Neural cell (in vitro differentiated cells): ENCODE data around the gene TRIM40. TPM values are rescaled to one million over a fixed set of nuclear protein-coding genes. Genes with fewer than 3 reads are reported as not detected.

ENCODE experiments used
- H2AFZ ChIP-seq: fragments of 200-600, 300-800 bp; sonication (generic), shearing (Covaris generic); 2 replicates; pipeline ENCODE4 v1.6.0; 2014; ENCODE audit warnings: low read depth, mild to moderate bottlenecking, antibody characterized with exemption, low read length, moderate library complexity
- H3F3A ChIP-seq: fragments of 200-600 bp; shearing (Covaris generic); 2 replicates; pipeline ENCODE4 v1.6.1; 2016; ENCODE audit warnings: mild to moderate bottlenecking, moderate library complexity, mixed read lengths, antibody characterized with exemption, low read length; ENCODE audit not compliant: insufficient read depth, poor library complexity, severe bottlenecking
- H3K27ac ChIP-seq: fragments of 200-600, 300-800 bp; sonication (generic), shearing (Covaris generic); 2 replicates; pipeline ENCODE4 v1.5.1; 2014; ENCODE audit warnings: mild to moderate bottlenecking, low read length, moderate library complexity
- H3K27me3 ChIP-seq: fragments of 300-800, 200-600 bp; sonication (generic), shearing (Covaris generic); 2 replicates; pipeline ENCODE4 v1.6.0; 2014; ENCODE audit warnings: mild to moderate bottlenecking, low read depth, low read length, moderate library complexity; ENCODE audit not compliant: insufficient read depth
- H3K36me3 ChIP-seq: fragments of 300-800, 200-600 bp; sonication (generic), shearing (Covaris generic); 2 replicates; pipeline ENCODE4 v1.5.1; 2014; ENCODE audit warnings: mild to moderate bottlenecking, antibody characterized with exemption, low read length, moderate library complexity; ENCODE audit not compliant: insufficient read depth
- H3K4me2 ChIP-seq: fragments of 300-800, 200-600 bp; sonication (generic), shearing (Covaris generic); 2 replicates; pipeline ENCODE4 v1.6.0; 2014; ENCODE audit warnings: mild to moderate bottlenecking, low read length
- H3K4me3 ChIP-seq: fragments of 300-800, 200-600 bp; sonication (generic), shearing (Covaris generic); 2 replicates; pipeline ENCODE4 v1.5.1; 2014; ENCODE audit warnings: mild to moderate bottlenecking, low read length, moderate library complexity
- H3K79me2 ChIP-seq: fragments of 200-600 bp; shearing (Covaris generic); replicated peaks from 2 replicates; pipeline ENCODE4 v1.6.0; 2014; ENCODE audit warnings: mild to moderate bottlenecking, low read length, moderate library complexity; ENCODE audit not compliant: insufficient read depth
- H3K9ac ChIP-seq: fragments of 300-800, 200-600 bp; sonication (generic), shearing (Covaris generic); 2 replicates; pipeline ENCODE4 v1.6.1; 2016; ENCODE audit warnings: mild to moderate bottlenecking, low read length, mixed read lengths
- H3K9me2 ChIP-seq: fragments of 200-600 bp; shearing (Covaris generic); 2 replicates; pipeline ENCODE4 v1.6.1; 2016; ENCODE audit warnings: mild to moderate bottlenecking, low read length, mixed read lengths; ENCODE audit not compliant: insufficient read depth
- H3K9me3 ChIP-seq: fragments of 200-600, 300-800 bp; sonication (generic), shearing (Covaris generic); 2 replicates; pipeline ENCODE4 v1.6.1; 2016; ENCODE audit warnings: mild to moderate bottlenecking, mixed run types, low read length, moderate library complexity, mixed read lengths
- H4K20me1 ChIP-seq: fragments of 200-600 bp; shearing (Covaris generic); 2 replicates; pipeline ENCODE4 v1.6.1; 2016; ENCODE audit warnings: mild to moderate bottlenecking, mixed run types; ENCODE audit not compliant: insufficient read depth
- CTCF ChIP-seq: fragments of 450-650 bp; IDR thresholded peaks from 2 replicates; pipeline ENCODE4 v1.5.1; 2014; ENCODE audit warnings: antibody characterized with exemption, mild to moderate bottlenecking, moderate library complexity; ENCODE audit not compliant: poor library complexity, severe bottlenecking
- EP300 ChIP-seq: fragments of 450-650 bp; conservative IDR thresholded peaks from 2 replicates; pipeline ENCODE4 v1.6.1; 2014; ENCODE audit warnings: antibody characterized with exemption, mild to moderate bottlenecking, moderate library complexity; ENCODE audit not compliant: poor library complexity, severe bottlenecking
- EZH2 ChIP-seq: fragments of 200-600, 300-800 bp; shearing (Covaris generic), sonication (generic); IDR thresholded peaks from 2 replicates; pipeline ENCODE4 v1.6.1; 2014; ENCODE audit warnings: antibody characterized with exemption, low read length, borderline replicate concordance, mild to moderate bottlenecking; ENCODE audit not compliant: insufficient read depth, poor library complexity, severe bottlenecking
- MXI1 ChIP-seq: fragments of 450-650 bp; conservative IDR thresholded peaks from 2 replicates; pipeline ENCODE4 v1.6.1; 2014; ENCODE audit warnings: antibody characterized with exemption, mild to moderate bottlenecking; ENCODE audit not compliant: poor library complexity, severe bottlenecking
- POLR2AphosphoS5 ChIP-seq: IDR thresholded peaks from 2 replicates; pipeline ENCODE4 v1.6.1; 2012
- RAD21 ChIP-seq: fragments of 450-650 bp; conservative IDR thresholded peaks from 2 replicates; pipeline ENCODE4 v1.6.1; 2014; ENCODE audit warnings: antibody characterized with exemption, mild to moderate bottlenecking, moderate library complexity
- REST ChIP-seq: IDR thresholded peaks from 2 replicates; pipeline ENCODE4 v1.6.1; 2012; ENCODE audit warnings: borderline replicate concordance
- SMC3 ChIP-seq: fragments of 450-650 bp; conservative IDR thresholded peaks from 2 replicates; pipeline ENCODE4 v1.6.1; 2014; ENCODE audit warnings: antibody characterized with exemption, mild to moderate bottlenecking, moderate library complexity; ENCODE audit not compliant: poor library complexity
- TAF1 ChIP-seq: IDR thresholded peaks from 2 replicates; pipeline ENCODE4 v1.6.1; 2012; ENCODE audit warnings: low read depth
- polyA minus RNA-seq: library from RNA; depleted of rRNA, polyadenylated mRNA; stranded (reverse); fragments of >200 nt; gene quantifications from 2 replicates; pipeline ENCODE4 v1.2.3, GENCODE V29; 2014
- polyA plus RNA-seq: library from polyadenylated mRNA; depleted of rRNA; stranded (reverse); fragments of >200 nt; gene quantifications from 2 replicates; pipeline ENCODE4 v1.2.3, GENCODE V29; 2014

TRIM40 gene
- polyA plus RNA-seq (not detected in 2 replicates), polyA minus RNA-seq (not detected in 2 replicates)

GRCh38 chr6:30135757-30136156 lies at the start of gene TRIM40:
TRIM40 (plus strand) TSS chr6:30136140; CDS start chr6:30137037, 897 bp downstream.
- TF ChIP-seq REST (no peak), EP300 (no peak), EZH2 (no peak), TAF1 (no peak), RAD21 (no peak), SMC3 (no peak), POLR2AphosphoS5 (no peak)
- Histone ChIP-seq H3K27me3 (peaks cover 9% of the 10 kb centered on the region), H3K27ac (no peak within 1 kb of the TSS), H4K20me1 (no peaks in the 10 kb centered on the region), H3K9ac (no peak within 1 kb of the TSS), H3K36me3 (no peaks in the 10 kb centered on the region), H3K4me3 (no peak within 1 kb of the TSS), H3F3A (no peaks in the 10 kb centered on the region), H3K9me2 (no peaks in the 10 kb centered on the region), H3K9me3 (no peaks in the 10 kb centered on the region), H3K4me2 (no peak within 1 kb of the TSS), H3K79me2 (no peaks in the 10 kb centered on the region), H2AFZ (no peak within 1 kb of the TSS)

GRCh38 chr6:30087876-30088275 lies 48.1 kb upstream of the TRIM40 start:
- no peaks in the 10 kb centered on the region for H3F3A ChIP-seq
- peaks cover 7% of the 10 kb centered on the region for H3K27me3 ChIP-seq
- H3K4me2 ChIP-seq = no peak overlapping the region
- H3K36me3 ChIP-seq = no peaks in the 10 kb centered on the region
- no peak overlapping the region for H2AFZ ChIP-seq
- H3K9ac ChIP-seq = no peak overlapping the region
- no peaks in the 10 kb centered on the region for H4K20me1 ChIP-seq
- H3K79me2 ChIP-seq = no peaks in the 10 kb centered on the region
- H3K9me3 ChIP-seq = no peaks in the 10 kb centered on the region
- no peak for TF ChIP-seq SMC3
- no peak for TF ChIP-seq CTCF
- TF ChIP-seq POLR2AphosphoS5 = no peak
- no peak for TF ChIP-seq EZH2
- no peak for TF ChIP-seq EP300
- no peak for TF ChIP-seq MXI1
- TF ChIP-seq REST = no peak
- no peak for TF ChIP-seq RAD21
- TF ChIP-seq TAF1 = no peak
- H3K27ac ChIP-seq = no peak overlapping the region
- no peaks in the 10 kb centered on the region for H3K9me2 ChIP-seq
- H3K4me3 ChIP-seq = no peak overlapping the region
